OCI-LY7 (cell line): ENCODE measurements around the gene GSN. TPM values are rescaled to one million over a fixed set of nuclear protein-coding genes. Genes with fewer than 3 reads are reported as not detected.

Source experiments
- BruUV-seq: library from RNA; stranded (reverse); fragments of 400-500 nt; replicated peaks from 2 replicates; lab custom pipeline; 2021; lab: Mats Ljungman, UMichigan
- CTCF ChIA-PET: fragments of 300-600 bp; sonication (Branson Sonifier 250); formaldehyde crosslinking; loops from one replicate; lab custom pipeline; 2022; ENCODE audit warnings: antibody characterized with exemption; ENCODE audit not compliant: unreplicated experiment; lab: Charles Lee
- POLR2A ChIA-PET: fragments of 300-600 bp; sonication (Branson Sonifier 250); formaldehyde crosslinking; loops from one replicate; lab custom pipeline; 2022; ENCODE audit warnings: antibody characterized with exemption; lab: Charles Lee
- DNase-seq: peaks from one replicate; pipeline ENCODE4 v3.0.0-alpha.2; 2015; ENCODE audit warnings: low spot score
- H2AFZ ChIP-seq: fragments of 200-600 bp; sonication (generic), shearing (Covaris generic); 2 replicates; pipeline ENCODE4 v1.6.1; 2014; ENCODE audit warnings: mild to moderate bottlenecking, antibody characterized with exemption, low read length, moderate library complexity
- H3K27ac ChIP-seq: fragments of 200-600 bp; sonication (generic); 2 replicates; pipeline ENCODE4 v1.5.1; 2014; ENCODE audit warnings: mixed run types, low read depth, mild to moderate bottlenecking, moderate library complexity, low read length, inconsistent platforms; ENCODE audit not compliant: poor library complexity, severe bottlenecking
- H3K36me3 ChIP-seq: fragments of 200-600 bp; sonication (generic); 2 replicates; pipeline ENCODE4 v1.6.1; 2014; ENCODE audit warnings: mild to moderate bottlenecking, antibody characterized with exemption, low read length, moderate library complexity, mixed read lengths; ENCODE audit not compliant: insufficient read depth
- H3K4me1 ChIP-seq: fragments of 200-600 bp; sonication (generic); 2 replicates; pipeline ENCODE4 v1.5.1; 2014; ENCODE audit warnings: mild to moderate bottlenecking, low read length; ENCODE audit not compliant: insufficient read depth, poor library complexity, severe bottlenecking
- H3K4me2 ChIP-seq: fragments of 200-600 bp; sonication (generic); 2 replicates; pipeline ENCODE4 v1.6.1; 2014; ENCODE audit warnings: mild to moderate bottlenecking, low read length
- H3K4me3 ChIP-seq: fragments of 200-600 bp; sonication (generic); 2 replicates; pipeline ENCODE4 v1.5.1; 2014; ENCODE audit warnings: mild to moderate bottlenecking, low read depth, low read length; ENCODE audit not compliant: poor library complexity, severe bottlenecking
- H3K79me2 ChIP-seq: fragments of 200-600 bp; sonication (generic); 2 replicates; pipeline ENCODE4 v1.6.1; 2016; ENCODE audit warnings: low read depth, mild to moderate bottlenecking, low read length, moderate library complexity, mixed read lengths; ENCODE audit not compliant: insufficient read depth
- H3K9me2 ChIP-seq: fragments of 200-600 bp; sonication (generic); 2 replicates; pipeline ENCODE4 v1.6.1; 2016; ENCODE audit warnings: mild to moderate bottlenecking, low read length, mixed read lengths; ENCODE audit not compliant: insufficient read depth
- H3K9me3 ChIP-seq: fragments of 200-600 bp; sonication (generic); 2 replicates; pipeline ENCODE4 v1.6.1; 2014; ENCODE audit warnings: mild to moderate bottlenecking, mixed run types, low read length, mixed read lengths
- H4K20me1 ChIP-seq: fragments of 200-600 bp; sonication (generic); 2 replicates; pipeline ENCODE4 v1.6.1; 2014; ENCODE audit warnings: mild to moderate bottlenecking, antibody characterized with exemption, low read length, moderate library complexity, mixed read lengths; ENCODE audit not compliant: insufficient read depth
- CTCF ChIP-seq: fragments of 200-600 bp; sonication (generic); conservative IDR thresholded peaks from 2 replicates; pipeline ENCODE4 v1.5.1; 2014; ENCODE audit warnings: mild to moderate bottlenecking, antibody characterized with exemption, low read length, moderate library complexity, mixed read lengths
- EZH2phosphoT487 ChIP-seq: fragments of 200-600 bp; sonication (generic); IDR thresholded peaks from 2 replicates; pipeline ENCODE4 v1.6.1; 2018; ENCODE audit warnings: low read depth, borderline replicate concordance, mild to moderate bottlenecking, mixed run types, antibody characterized with exemption, low read length, moderate library complexity, mixed read lengths
- intact Hi-C: fragments of 100-400 bp; cut with micrococcal nuclease; formaldehyde crosslinking; loops from one replicate; pipeline ENCODE4 v1.10.0; 2022; ENCODE audit not compliant: unreplicated experiment
- total RNA-seq, 2 experiments: library from RNA; depleted of rRNA in 1 of 2; stranded (reverse); fragments of >200 nt in 1 of 2; shearing (Covaris generic) in 1 of 2; gene quantifications; 2 replicates each; pipeline ENCODE4 v1.2.3, GENCODE V29; 2014 to 2022

GSN gene
- total RNA-seq, 2 experiments from 2014 or later: 13.4 to 16.3 TPM

- CTCF ChIA-PET: no interaction called here
- no peaks in the 10 kb centered on the region for H3K36me3 ChIP-seq
- intact Hi-C loops: no loop called here
- no peak overlapping the region for H3K4me3 ChIP-seq
- H3K9me2 ChIP-seq: no peaks in the 10 kb centered on the region
- H4K20me1 ChIP-seq: no peaks in the 10 kb centered on the region
- H3K79me2 ChIP-seq: no peaks in the 10 kb centered on the region
- no peak for DNase-seq
- POLR2A ChIA-PET: interaction anchor here (0.8 kb wide), 1 partner anchor 348 kb away, joined by 3 read pairs; no protein-coding TSS in a partner anchor
- H3K4me1 ChIP-seq: peaks cover 15% of the 10 kb centered on the region
- BruUV-seq: no TSS peak
- H3K27ac ChIP-seq: no peak overlapping the region
- H2AFZ ChIP-seq: no peak overlapping the region
- H3K4me2 ChIP-seq: no peak overlapping the region
- H3K9me3 ChIP-seq: no peaks in the 10 kb centered on the region
- TF ChIP-seq CTCF (no peak), EZH2phosphoT487 (no peak)
Measured at GRCh38 chr9:121371495-121372061, 103.6 kb downstream of the GSN start.

GRCh38 chr9:121372239-121373010 lies 104.5 kb downstream of the GSN start:
- intact Hi-C loops: no loop called here

More at GRCh38 chr9:121372239-121373010, 104.5 kb downstream of the GSN start:
- Histone ChIP-seq H3K4me1 (peaks cover 15% of the 10 kb centered on the region), H3K4me2 (no peak overlapping the region), H3K27ac (no peak overlapping the region), H3K36me3 (no peaks in the 10 kb centered on the region), H4K20me1 (no peaks in the 10 kb centered on the region), H3K79me2 (no peaks in the 10 kb centered on the region), H3K4me3 (no peak overlapping the region), H3K9me3 (no peaks in the 10 kb centered on the region), H2AFZ (no peak overlapping the region; the same call in 1 of the 2 replicates), H3K9me2 (no peaks in the 10 kb centered on the region)
- ChIA-PET CTCF (no interaction called here), POLR2A (interaction anchor here (0.8 kb wide), 1 partner anchor 348 kb away, joined by 3 read pairs; no protein-coding TSS in a partner anchor)
- no TSS peak for BruUV-seq
- no peak for TF ChIP-seq EZH2phosphoT487
- no peak for TF ChIP-seq CTCF
- DNase-seq: no peak
